IPS-18c (cell line): ENCODE results near the gene GMEB1.
"Not testable (repeated sequence)": the region's sequence is repeated elsewhere in the genome, so short reads cannot be mapped to it uniquely, and the experiment has no call there.

ENCODE experiments used
- H3K4me3 ChIP-seq: 2 replicates; pipeline ENCODE4 v1.7.0; 2013; ENCODE audit warnings: low read depth, mild to moderate bottlenecking, low read length, moderate library complexity; ENCODE audit not compliant: insufficient read depth
- H3K9me3 ChIP-seq: one replicate; pipeline ENCODE4 v1.6.1; 2013; ENCODE audit warnings: mild to moderate bottlenecking, low read length, moderate library complexity; ENCODE audit not compliant: control insufficient read depth, insufficient read depth

The GMEB1 gene

DNA sequence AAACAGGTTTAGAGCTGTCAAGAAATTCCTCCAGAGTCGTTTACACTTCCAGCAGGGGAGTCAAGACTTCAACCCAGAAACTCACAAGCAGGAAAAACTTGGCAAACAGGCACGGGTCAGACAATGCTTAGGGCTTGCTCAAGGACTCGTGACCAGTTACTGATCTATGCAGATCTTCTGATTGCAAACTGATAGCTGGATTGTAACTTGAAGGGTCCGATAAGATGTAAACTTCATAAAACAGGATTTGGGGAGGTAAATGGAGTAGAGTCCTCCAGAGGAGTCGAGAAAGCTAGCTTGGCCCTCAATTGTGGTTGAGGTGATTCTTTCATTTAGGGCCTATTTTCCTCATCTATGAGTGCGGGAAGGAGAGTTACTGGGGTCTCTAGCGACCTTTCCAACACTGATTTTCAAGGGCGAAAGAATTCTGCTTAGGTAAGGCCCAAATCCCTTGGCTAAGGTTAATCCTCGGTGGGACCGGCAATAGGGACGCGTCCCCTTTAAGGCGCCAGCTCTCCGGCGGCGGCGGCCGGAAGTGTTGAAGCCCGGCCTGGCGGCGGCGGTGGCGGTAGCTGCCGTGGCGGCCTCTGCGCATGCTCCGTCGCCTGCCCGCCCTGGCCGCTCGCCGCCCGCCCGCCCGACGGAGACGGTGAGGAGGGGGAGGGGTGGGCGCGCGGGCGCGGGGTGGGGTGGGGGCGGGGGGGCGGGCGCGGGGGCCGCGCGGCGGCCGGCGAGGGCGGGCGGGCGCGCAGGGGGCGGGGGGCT lies at the start of gene GMEB1:
TSS of gene GMEB1 (plus strand) at position 594 of the 765 bp plus-strand sequence. CDS start 14,829 bp downstream, outside the sequence.
- Histone ChIP-seq H3K9me3 (no peaks in the 10 kb centered on the region), H3K4me3 (peak within 1 kb of the TSS; percentile 72)

GRCh38 chr1:28631713-28632112 lies 36.9 kb upstream of the GMEB1 start:
- H3K9me3 ChIP-seq = peaks cover 2% of the 10 kb centered on the region
- H3K4me3 ChIP-seq = no peak overlapping the region

DNA sequence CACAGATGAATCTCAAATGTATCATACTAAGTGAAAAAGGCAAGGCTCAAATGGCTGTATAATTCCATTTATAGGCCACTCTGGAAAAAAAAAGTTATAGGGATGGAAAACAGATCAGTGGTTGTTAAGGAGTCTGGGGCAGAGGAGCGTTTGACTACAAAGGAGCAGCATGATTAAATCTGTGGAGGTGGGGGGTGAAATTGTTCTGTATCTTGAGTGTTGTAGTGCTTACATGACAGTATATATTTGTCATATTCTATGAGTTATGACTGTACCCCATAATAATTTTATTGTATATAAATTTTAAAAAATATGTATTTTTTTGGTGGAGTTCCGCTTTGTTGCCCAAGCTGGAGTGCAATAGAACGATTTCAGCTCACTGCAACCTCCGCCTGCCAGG lies 36.0 kb upstream of the GMEB1 start:
- Histone ChIP-seq H3K4me3 (no peak overlapping the region), H3K9me3 (peaks cover 2% of the 10 kb centered on the region)

DNA sequence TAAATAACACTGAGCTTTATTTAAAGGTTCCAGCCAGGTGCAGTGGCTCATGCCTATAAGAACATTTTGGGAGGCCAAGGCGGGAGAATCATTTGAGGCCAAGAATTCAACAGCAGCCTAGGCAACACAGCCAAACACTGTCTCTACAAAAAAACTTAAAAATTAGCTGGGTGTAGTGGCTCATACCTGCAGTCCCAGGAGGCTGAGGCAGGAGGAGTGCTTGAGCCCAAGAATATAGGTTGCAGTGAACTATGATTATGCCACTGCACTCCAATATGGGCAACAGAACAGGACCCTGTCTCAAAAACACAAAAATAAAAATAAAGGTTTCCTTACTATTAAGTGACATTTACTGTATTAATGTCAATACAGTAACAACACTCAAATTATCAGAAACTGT lies 27.8 kb upstream of the GMEB1 start:
- Histone ChIP-seq H3K4me3 (no peak overlapping the region), H3K9me3 (no peaks in the 10 kb centered on the region)

DNA sequence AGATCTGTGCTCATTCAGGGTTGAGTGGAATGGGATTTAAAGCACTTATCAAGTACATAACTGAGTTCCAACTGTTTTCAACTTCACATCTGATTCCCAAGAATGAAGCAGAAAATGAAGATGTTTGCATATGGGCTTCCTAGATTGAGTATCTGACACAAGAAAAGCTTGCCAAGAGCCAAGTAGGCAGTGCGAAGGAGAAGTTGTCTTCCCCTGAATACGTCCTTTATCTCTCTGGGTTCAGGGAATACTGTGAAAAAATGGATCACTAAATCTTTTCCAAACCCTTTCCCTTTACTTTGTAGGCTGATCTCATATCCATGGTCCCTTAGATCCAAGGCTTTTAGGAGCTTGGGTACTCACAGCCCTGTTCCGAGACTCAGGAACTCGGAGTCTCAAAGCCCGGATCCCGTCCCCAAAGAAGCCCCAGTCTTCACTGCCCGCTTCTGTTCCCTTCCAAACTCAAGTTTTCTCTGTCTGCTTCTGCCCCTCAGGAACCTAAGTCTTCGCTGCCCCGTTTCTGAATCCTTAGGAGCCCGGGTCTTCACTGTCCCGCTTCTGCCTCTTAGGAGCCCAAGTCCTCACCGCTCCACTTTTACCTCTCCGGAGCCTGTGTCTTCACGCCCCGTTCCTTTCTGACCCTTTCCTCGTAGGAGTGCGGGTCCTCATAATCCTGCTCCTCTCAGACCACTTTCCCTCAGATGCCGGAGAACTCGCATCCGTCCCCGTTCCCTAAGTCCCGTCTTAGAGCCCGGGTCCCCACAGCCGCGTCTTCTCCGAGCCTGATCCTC lies 26.3 kb upstream of the GMEB1 start:
- peak overlapping the region; percentile 94 for H3K4me3 ChIP-seq

DNA sequence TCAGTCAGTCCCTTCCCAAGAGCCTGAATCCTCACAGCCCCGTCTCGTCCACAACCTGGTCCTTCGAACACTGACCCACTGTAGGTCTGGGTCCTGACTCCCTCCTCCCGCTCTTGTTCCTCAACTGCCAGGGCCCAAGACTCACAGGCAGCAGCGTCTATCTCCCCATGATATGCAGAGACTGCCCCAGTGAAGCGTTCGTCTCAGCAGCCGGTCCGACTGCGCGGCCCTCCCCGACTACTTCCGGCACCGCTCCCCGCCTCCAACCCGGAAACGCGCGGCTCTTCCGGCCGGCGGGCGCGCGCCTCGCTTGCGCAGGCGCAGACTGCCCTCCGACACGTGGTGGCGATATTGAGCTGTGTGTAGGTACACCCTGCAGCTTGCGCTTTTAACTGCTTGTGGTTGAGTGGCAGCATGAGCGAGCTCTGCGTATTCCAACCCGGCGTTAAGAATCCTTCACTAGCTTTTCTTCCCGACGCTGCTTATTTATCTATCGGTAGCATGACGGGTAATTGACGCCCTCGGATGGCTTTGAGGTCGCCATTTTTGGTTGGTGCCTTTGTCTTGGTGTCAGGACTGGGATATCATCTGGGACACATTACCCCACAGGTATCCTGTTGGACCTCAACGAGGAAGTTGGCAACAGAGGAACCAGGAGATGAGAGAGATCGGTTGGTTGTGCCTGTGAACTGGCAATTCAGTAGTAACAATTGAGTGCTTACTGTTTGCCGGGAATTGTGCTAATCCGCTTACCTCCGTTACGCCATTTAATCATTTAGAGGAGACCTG lies 25.5 kb upstream of the GMEB1 start, which contains the start of gene TAF12:
TSS of gene TAF12 (minus strand) at position 221 of the 789 bp plus-strand sequence. CDS start 20,986 bp downstream, outside the sequence.
- Histone ChIP-seq H3K9me3 (no peaks in the 10 kb centered on the region), H3K4me3 (peak within 1 kb of the TSS; percentile 94)

More for the DNA sequence above, 26.3 kb upstream of the GMEB1 start:
- no peaks in the 10 kb centered on the region for H3K9me3 ChIP-seq

GRCh38 chr1:28644494-28644893 lies 24.1 kb upstream of the GMEB1 start:
- Histone ChIP-seq H3K4me3 (no peak overlapping the region), H3K9me3 (no peaks in the 10 kb centered on the region)

DNA sequence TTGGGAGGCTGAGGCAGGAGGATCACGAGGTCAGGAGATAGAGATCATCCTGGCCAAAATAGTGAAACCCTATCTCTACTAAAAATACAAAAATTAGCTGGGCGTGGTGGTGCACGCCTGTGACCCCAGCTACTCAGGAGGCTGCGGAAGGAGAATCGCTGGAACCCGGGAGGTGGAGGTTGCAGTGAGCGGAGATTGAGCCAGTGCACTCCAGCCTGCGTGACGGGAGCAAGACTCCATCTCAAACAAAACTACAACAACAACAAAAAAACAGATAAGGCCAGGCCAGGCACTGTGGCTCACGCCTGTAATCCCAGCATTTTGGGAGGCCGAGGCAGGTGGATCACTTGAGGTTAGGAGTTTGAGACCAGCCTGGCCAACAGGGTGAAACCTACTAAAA lies 23.2 kb upstream of the GMEB1 start:
- not testable (repeated sequence) for H3K9me3 ChIP-seq, H3K4me3 ChIP-seq

- H3K4me3 ChIP-seq = no peak overlapping the region
- no peaks in the 10 kb centered on the region for H3K9me3 ChIP-seq
Measured at GRCh38 chr1:28646040-28646439, 22.5 kb upstream of the GMEB1 start.

- peaks cover 2% of the 10 kb centered on the region for H3K9me3 ChIP-seq
- H3K4me3 ChIP-seq = peak overlapping the region; percentile 35; the same call in 1 of the 2 replicates
Measured at GRCh38 chr1:28648008-28648473, 20.5 kb upstream of the GMEB1 start.

DNA sequence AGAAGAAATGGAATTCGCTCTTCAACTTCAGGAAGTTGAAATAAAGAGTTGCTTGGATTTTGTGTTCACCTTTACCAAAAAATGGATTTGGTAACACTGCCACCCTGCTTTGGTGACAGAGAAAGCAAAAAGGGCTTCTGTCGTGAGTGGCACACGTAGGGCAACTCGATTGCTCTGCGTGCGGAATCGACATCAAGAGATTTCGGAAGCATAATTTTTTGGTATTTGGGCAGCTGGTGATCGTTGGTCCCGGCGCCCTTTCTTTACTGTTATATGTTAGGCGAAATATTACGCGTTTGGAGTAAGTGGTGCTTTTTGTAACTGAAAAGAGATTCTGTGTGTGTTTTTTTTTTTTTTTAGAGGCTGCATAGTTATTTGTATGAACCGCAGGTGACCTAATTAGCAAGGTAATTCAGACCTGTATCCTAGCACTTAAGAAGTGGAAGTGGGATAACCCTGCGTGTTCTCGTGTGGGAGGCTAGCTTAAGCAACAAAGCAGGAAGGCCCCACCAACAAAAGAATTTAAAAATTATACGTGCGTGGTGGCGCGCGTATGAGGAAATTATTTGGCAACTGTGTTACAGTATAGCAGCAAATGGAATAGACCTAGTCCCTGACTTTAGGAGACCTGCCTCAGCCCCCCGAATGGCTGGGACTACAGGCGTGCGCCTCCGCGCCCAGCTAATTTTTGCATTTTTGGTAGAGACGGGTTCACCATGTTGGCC lies 19.9 kb upstream of the GMEB1 start, which contains the start of gene RNU11:
TSS of gene RNU11 (plus strand) at position 127 of the 725 bp plus-strand sequence.
- Histone ChIP-seq H3K4me3 (peak within 1 kb of the TSS; percentile 35; the same call in 1 of the 2 replicates), H3K9me3 (peaks cover 2% of the 10 kb centered on the region)

DNA sequence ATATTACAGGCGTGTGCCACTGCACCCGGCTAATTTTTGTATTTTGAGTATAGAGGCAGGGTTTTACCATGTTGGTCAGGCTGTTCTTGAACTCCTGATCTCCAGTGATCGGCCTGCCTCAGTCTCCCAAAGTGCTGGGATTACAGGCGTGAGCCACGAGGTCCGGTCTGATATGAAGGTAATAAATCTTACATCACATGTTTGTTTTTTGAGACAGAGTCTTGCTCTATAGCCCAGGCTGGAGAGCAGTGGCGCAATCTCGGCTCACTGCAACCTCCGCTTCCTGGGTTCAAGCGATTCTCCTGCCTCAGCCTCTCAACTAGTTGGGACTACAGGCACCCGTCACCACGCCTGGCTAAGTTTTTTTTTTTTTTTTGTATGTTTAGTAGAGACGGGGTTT lies 15.5 kb upstream of the GMEB1 start:
- not testable (repeated sequence) for H3K4me3 ChIP-seq, H3K9me3 ChIP-seq

GRCh38 chr1:28653870-28654269 lies 14.7 kb upstream of the GMEB1 start:
- not testable (repeated sequence) for H3K9me3 ChIP-seq, H3K4me3 ChIP-seq

DNA sequence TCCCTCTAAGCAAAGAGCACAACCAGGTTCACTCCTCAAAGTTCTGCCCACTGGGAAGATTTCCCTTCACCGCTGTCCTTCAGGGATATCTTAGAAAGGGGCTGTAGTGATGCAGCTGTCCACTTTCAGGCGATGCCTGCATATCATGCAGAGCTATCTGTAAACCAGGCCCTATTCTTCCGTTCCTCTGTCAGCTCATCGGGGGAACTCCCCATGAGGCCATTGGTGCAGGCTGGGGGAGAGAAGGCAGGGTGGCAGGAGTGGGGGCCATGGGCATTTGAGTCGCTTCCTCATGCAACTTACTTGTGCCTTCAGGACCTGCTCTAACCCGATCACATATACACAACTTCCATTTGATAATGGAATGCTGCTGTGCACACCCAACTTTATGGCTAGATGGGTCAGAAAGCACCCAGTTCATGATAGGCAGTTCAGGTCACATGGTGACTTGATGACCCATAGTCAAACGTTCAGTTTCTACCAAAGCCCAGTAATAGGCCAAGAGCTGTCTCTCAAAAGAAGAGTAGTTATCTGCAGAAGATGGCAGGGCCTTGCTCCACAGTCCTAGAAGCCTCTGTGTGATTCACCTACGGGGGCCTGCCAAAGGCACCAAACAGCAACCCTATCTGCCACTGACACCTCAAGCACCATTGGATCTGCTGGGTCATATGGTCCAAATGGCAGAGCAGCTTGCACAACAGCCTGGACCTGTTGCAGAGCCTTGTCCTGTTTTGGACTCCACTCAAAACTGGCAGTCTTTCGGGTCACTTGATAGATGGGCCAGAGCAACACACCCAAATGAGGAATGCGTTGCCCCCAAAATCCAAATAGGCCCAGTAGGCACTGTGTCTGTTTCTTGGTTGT lies 12.9 kb upstream of the GMEB1 start:
- H3K9me3 ChIP-seq, H3K4me3 ChIP-seq: not testable (repeated sequence)

DNA sequence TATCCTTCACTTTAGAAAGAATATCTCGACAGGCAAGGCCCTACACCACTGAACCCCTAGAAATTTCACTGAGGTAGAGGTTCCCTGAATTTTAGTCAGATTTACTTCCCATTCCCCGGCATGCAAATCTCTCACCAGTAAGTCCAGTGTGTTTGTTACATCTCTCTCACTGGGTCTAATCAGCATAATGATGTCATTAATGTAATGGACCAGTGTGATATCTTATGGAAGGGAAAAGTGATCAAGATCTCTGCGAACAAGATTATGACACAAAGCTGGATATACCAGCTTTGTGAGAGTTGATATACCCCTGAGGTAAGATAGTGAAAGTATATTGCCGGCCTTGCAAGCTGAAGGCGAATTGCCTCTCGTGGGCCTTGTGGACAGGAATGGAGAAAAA lies 12.2 kb upstream of the GMEB1 start:
- Histone ChIP-seq H3K9me3 (peaks cover 2% of the 10 kb centered on the region), H3K4me3 (no peak overlapping the region)
